Midbrain (tissue), 1 donor: ENCODE data around the gene CYP4F22.

Experiments
- DNase-seq: peaks from one replicate; lab custom pipeline; 2025; lab: John Stamatoyannopoulos, UW

Gene CYP4F22

DNA sequence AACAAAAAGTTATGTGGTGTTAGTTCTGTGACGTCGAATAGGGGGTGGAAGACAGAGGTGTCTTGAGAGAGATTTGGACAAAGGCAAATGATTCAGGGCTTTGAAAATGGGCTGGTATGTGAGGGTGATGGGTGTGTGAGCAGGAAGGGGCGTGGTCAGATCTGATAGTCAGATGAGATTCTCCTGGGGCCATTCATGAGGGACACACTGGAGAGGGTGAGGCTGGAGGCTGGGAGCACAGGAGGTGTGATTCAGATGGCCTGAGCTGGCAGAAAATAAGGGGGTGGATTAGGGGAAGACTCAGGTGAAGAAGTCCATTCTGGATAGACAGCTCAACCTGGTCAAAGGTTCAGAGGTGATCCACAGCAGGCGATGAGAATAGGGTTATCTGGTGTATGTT lies 28.0 kb downstream of the CYP4F22 start:
- DNase-seq: no peak

DNA sequence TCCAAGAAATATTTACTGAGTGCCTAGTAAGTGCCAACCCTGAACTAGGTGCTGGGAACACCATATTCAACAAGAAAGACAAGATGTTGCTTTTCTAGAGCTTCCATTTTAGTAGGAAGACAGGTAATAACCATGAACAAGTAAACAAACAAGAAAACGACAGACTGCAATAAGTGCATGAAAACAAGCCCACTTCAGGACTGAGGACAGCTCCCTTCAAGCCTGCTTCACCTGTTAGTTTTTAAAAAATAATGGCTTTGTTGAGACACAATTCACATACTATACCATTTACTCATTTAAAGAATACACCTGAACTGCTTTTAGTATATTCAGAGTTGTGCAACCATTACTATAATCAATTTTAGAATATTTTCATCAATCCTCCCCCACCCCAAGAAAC lies 30.4 kb downstream of the CYP4F22 start:
- DNase-seq: no peak

DNA sequence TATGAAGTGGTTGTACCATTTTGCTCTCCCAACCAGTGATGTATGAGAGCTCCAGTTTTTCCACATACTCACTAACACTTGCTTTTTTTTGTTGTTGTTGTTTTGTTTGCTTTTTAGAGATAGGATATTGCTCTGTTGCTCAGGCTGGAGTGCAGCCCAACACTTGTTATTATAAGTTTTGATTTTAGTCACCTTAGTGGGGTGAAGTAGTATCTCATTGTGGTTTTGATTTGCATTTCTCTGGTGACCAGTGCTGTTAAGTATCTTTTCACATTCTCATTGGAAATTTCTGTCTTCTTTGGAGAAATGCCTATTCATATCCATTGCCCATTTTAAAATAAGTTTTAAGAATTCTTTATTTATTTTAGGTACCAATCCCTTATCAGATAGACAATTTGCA lies 31.3 kb downstream of the CYP4F22 start:
- DNase-seq: no peak

DNA sequence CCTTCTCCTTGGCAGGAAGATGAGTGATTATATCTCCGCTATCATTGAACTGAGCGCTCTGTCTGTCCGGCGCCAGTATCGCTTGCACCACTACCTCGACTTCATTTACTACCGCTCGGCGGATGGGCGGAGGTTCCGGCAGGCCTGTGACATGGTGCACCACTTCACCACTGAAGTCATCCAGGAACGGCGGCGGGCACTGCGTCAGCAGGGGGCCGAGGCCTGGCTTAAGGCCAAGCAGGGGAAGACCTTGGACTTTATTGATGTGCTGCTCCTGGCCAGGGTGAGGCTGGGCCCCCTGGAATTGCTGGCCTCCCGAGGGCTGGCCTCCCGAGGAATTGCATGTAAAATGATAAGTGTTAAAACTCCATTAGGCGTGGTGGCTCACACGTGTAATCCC lies 32.1 kb downstream of the CYP4F22 start:
- DNase-seq: no peak

DNA sequence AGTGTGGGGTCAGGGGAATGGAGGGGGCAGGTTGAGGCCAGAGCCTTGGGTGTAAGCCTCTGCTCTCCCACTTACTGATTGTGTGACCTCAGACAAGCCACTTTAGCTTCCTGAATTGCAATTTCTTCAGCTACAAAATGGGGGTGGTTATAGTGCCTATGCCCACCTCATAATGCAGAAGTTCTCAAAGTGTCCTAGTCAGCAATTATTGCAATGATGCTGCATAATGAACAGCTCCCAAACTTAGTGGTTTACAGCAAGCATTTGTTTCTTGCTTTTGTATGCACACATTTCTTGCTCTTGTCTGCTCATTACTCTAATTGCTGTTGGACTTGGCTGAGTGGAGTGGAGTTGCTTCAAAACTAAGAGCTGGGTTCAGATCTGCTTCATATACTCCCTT lies 36.0 kb downstream of the CYP4F22 start:
- no peak for DNase-seq

DNA sequence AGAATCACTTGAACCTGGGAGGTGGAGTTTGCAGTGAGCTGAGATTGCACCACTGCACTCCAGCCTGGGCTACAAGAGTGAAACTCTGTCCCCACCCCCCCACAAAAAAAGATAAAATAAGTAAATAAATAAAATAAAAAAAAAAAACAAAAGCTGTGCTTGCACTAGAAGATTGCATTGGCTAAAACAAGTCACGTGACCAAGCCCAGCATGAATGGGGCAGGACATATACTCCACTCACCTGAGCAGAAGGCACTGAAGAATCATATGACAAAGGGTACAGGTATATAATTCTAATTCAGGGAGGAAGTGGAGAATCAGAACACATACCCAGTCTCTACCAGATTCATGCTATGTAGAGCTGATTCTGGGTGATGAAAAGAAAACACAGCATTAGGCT lies 36.6 kb downstream of the CYP4F22 start:
- DNase-seq: no peak

DNA sequence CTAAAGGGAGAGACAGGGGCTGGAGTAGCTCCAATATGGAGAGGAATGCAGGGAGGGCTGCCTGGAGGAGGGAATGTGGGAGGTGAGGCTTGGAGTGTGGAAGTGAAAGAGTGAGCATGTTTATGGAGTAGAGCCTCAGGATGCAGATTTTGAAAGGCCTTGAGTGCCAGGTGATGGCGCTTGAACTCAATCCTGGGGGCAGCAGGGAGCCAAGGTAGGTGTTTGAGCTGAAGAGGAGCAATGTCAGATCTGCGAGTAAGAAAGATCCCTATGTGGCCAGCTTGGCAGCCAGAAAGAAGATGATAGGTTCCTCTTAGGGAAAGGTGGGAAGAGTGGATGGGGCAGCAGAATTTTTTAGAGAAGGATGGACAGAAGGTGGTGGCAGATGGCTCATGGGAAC lies 40.3 kb downstream of the CYP4F22 start:
- no peak for DNase-seq

DNA sequence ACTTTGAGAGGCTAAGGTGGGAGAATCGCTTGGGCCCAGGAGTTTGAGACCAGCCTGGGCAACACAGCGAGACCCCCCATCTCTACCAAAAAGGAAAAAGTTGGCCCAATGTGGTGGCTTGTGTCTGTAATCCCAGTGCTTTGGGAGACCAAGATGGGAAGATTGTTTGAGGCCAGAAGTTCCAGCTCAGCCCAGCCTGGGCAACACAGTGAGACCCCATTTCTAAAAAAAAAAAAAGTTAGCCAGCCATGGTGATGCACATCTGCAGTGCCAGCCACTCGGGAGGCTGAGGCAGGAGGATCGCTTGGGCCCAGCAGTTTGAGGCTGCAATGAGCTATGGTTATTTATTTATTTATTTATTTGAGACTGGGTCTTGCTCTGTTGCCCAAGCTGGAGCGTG lies 41.3 kb downstream of the CYP4F22 start:
- DNase-seq: no peak

DNA sequence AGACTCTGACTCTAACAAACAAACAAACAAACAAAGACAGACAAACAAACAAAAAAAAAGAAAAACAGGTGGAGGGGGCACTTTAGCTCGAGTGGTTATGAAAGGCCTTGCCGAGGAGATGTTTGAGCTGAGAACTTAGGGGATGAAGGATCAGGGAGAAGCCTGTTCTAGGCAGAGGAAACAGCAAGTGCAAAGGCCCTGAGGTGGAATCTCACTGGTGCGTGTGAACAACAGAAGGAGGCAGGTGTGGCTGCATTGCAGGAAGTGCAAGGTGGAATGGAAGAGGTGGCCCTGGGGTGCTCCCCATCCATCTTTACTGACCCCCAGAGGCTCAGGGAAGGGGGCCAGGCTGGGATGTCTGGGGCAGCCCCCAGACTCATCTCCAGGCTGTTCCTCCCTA lies 41.9 kb downstream of the CYP4F22 start:
- DNase-seq: no peak

DNA sequence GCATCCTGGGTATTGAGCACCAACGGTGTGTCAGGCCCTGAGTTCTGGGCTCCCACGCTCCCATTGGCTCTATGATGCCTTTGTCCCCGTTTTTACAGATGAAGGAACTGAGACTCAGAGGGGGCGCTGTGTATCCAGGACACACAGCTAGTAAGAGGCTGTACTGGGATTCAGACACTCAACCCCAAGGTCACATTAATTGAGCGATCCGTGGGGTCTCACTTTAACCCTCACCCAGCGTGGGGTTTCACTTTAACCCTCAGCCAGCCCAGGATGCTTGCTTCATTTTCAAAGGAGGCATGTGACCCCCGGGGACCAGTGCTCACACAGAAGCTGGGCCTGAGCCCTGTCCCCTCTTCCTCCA lies 42.6 kb downstream of the CYP4F22 start:
- DNase-seq: no peak

DNA sequence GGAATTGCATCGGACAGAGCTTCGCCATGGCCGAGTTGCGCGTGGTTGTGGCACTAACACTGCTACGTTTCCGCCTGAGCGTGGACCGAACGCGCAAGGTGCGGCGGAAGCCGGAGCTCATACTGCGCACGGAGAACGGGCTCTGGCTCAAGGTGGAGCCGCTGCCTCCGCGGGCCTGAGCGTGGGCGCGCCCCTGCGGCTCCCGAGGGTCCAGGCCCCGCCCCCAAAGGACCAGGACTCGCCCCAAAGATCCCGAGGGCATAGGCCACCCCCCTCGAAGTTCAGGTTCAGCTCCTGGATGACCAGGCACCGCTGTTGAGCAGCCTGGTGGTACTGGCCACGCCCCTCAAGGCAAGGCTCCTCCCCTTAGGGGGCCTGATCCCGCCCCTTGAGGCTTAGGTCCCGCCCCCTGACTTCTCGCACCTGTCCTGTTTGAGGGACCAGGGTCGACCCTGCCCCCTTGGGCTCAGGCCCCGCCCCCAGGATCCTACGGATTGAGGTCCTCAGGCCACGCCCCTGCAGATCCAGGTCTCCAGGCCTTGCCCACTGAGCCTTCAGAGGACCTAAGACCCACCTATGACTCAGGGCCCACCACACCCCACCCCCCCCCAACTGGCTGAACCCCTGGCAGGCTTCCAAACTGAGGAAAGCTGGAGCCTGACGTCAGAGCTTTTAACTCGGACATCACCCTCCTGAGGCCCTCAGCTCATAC lies 43.1 kb downstream of the CYP4F22 start:
- DNase-seq: no peak

DNA sequence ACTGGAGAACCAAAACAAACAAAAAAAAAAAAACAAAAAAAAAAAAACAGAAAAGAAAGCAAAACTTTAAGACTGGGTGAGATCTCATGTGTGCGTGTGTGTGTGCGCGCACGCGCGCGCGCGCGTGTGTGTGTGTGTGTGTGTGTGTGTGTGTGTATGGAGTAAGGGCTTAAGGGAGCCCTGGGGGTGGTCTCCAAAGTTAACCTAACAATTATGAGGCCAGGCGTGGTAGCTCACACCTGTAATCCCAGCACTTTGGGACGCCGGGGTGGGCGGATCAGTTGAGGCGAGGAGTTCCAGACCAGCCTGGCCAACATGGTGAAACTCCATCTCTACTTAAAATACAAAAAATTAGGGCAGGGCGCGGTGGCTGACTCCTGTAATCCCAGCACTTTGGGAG lies 46.7 kb downstream of the CYP4F22 start:
- DNase-seq: no peak

DNA sequence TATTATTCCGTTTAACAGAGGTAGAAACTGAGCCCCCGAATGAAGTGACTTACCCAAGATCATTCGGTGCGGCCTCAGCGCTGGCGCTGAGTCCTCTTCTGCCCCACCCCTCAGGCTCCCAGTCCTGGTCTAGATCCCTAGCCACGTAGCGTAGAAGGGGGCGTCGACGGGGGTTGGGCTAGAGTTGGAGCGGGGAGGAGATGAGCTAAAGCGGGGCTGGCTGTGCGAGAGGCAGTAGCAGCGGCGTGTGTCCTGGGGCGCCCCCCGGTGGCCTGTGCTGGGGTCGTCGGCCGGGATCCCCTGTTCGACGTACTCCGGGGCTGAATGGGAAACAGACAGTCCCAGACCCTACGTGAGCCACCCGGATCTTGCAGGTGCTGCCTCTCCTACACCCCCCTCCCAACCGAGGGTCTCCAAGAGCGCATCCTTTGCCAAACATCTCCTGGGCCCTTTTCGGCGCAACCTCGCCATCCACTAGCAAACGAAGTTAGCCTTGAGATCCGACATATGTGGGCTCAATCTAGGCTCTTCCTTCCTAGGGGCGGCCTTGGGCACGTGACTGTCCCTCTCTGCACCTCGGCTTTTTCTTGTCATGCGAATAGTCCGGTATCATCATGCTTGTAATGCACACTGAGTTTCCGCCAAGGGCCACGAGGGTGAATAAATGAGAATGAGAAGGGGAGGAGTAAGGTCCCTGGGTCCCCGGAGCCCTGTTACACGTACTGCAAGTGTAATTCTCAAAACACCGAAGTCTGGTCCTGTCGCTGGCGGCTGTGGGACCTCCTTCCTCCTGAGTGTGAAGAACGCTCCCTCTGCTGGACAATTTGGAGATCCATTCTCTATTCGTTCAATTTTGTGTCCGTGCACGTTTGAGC lies 47.7 kb downstream of the CYP4F22 start:
- DNase-seq: peak; percentile 79

DNA sequence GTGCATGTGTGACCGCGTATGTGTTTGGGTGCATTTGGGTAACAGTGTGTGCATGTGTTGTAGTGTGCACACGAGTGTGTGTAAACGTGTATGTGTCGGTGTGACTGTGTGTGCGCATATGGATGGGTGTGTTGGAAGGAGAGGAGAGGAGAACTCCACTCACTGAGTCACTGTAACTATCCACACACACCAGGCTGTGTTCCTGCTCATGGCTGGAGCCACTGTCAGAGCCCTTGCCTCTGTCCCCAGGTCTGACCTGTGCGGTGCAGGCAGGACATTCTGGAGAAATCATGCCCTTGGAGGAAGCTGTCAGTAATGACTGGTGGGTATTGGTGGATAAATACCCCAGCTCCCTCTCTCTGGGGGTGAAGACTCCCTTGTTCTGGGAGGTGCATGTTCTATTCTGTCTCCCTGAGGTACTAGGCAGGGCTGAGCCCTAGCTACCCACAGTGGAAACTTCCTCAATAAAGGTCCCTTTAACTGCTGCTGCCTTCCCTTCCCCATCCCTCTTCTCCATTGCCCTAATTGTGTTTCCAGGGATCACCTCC lies 48.4 kb downstream of the CYP4F22 start:
- no peak for DNase-seq

DNA sequence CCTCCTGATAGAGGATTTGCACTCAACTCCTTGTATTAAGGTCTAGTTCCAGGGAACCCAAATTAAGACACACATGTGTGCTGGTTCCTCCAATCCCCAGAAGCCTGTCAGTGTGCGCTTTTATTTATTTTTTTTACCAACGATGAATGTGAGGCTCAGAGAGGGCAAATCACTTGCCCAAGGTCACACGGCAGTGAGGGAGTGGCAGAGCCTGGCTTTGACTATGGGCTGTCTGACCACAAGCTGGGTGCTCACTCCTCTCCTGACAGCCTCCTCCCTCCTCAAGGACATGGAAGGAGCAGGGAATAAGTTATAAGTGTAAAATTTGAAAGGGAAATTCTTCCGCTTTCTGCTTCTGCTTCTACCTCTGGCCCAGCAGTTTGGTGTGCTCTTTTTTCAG lies 48.9 kb downstream of the CYP4F22 start:
- DNase-seq: no peak

DNA sequence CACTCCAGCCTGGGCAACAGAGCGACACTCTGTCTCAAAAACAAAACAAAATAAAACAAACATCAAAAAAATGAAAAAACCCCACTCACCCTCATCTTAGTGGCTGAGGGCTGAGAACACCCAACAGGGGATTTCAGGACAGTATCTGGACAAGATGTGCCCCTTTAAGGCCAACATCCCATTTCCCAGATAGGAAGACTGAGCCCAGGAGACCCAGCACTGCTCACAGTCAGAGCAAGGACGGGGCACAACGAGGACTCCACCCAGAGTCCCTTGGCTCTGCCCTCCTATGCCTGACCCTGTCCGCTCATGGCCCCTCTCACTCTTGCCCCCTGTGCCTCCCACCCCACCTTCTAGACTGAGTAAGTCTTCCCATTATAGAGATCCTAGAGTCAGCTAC lies 53.8 kb downstream of the CYP4F22 start:
- no peak for DNase-seq

DNA sequence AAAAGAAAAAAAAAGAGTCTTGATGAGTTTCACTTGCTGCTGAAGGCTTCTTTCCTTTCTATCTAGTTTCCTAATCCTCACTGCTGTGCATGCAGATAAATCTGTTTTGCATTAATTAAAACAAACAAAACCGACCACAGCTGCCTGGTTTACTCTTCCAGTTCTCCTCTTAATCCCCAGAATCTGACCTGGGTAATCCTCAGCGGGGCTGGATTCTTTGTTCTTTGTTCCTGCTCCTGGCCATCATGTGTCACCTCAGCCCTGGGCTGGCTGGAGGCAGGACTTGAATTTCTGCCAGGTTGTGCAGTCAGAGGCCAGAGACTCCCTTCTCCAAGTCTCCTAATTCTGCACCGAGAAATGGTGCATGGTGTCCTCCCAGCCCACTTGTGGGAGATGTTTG lies 54.5 kb downstream of the CYP4F22 start:
- no peak for DNase-seq

DNA sequence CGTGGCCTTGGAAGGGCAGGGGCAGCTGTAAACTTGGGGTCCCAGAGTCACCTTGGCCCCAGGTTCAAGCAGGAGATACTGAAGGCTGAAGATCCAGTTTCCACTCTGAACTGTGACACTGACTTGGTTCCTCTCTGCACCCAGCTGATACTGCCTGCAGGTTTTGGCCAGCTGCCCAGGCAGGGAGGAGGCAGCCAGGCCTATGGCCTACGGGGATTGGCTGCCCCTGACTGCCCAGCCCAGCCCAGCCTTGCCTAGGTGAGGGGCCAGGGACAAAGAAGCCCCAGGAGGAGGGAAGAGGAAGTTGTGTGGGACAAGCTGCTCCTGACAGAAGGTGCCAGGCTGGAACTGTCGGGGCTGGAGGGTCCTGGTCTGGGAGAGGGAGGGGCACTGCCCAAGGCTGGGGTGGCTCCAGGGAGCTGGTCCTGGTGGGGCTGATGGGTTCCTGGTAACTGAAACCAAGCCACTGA lies 55.0 kb downstream of the CYP4F22 start:
- DNase-seq: no peak

DNA sequence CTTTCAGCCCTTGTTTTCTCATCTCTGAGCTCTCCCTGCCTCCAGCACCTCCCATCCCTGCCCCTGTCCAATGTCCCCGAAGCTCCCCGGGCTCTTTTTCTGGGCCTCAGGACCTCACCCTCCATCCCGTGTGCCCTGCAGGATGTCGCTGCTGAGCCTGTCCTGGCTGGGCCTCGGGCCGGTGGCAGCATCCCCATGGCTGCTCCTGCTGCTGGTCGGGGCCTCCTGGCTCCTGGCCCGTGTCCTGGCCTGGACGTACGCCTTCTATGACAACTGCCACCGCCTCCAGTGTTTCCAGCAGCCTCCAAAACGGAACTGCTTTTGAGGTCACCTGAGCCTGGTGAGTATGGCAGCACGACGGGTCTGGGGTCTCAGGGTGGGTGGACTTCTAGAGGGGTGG lies 55.6 kb downstream of the CYP4F22 start:
- DNase-seq: no peak

DNA sequence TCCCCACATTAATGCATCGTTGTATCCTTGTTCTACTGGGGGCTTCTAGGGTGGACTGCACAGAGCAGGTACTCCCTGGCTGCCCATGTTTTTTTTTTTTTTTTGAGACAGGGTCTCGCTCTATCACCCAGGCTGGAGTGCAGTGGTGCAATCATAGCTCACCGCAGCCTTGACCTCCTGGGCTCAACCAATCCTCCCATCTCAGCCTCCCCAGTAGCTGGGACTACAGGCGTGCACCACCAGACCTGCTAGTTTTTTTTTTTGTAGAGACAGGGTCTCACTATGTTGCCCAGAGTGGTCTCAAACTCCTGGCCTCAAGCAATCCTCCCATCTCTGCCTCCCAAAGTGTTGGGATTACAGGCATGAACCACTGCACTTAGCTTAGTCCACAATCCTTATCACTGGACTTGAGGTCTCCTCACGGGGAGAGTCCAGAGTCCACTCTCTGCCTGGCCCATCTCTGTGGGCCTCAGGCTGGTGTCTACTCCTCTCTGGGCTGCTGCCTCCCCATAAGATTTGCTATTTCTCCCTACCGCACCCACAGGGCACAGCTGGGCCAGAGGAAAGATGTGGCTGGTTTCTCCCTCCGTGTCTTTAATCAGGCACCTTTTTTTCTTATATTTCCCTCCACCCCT lies 56.3 kb downstream of the CYP4F22 start:
- DNase-seq: no peak

DNA sequence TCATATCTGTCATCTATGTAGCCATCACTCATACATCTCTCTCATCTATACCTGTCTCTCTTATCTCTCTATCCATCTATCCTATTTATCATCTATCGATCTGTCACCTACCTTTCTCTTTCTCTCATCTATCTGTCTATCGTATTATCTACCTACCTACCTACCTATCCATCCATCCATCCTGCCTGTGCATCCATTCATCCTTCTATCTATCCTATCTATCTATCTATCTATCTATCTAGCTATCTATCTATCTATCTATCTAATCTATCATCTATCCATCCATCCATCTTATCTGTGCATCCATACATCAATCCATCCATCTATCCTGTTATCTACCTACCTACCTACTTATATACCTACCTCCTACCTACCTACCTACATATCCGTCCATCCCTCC lies 62.1 kb downstream of the CYP4F22 start:
- no peak for DNase-seq

DNA sequence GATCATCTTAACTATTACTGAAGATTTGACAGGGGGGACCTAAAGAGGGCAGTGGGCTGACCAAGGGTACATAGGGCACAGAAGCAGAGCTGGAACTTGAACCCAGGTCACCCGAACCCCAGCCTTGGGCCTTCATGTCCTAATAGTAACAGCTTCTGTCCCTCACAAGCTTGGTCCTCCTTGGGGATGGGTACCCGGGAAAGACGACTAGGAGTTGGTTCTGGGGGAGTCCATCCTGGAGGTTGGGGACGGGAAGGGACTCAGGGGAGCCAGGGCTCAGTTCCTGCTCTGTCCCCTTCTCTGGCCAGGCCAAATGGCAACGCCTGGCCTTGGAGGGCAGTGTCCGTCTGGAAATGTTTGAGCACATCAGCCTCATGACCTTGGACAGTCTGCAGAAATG lies 67.1 kb downstream of the CYP4F22 start:
- no peak for DNase-seq
